GM21423 (cell line): ENCODE results near the gene NUMA1.

Experiments
- ATAC-seq: cut with Tn5 transposase; IDR thresholded peaks from one replicate; pipeline ENCODE4 v1.9.1; 2021; ENCODE audit warnings: mild to moderate bottlenecking, moderate library complexity; ENCODE audit not compliant: unreplicated experiment

The NUMA1 gene

DNA sequence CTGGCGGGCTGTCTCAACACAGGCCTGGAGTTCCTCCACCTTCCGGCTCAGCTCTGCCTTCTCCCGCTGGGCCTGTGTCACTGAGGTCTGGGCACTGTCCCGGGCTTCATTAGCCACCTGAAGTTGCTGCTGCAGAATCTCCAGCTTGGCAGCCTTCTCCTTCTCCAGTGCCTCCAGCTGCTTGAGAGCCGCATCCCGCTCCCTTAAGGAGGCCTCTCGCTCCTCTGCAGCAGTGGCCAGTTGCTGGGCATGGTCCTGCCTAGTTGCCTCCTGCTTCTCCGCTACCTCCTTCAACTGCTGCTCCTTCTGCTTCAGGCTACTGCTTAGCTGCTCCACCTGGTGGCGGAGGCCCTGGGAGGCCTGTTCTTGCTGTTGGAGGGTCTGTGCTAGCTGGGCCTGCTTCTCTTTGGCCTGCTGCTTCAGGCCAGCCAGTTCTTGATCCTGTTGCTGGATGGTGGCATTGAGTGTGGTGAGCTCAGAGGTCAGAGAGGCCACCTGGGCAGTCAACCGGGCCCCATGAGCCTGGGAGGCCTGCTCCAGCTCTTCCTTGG lies 64.8 kb downstream of the NUMA1 start:
- no peak for ATAC-seq

GRCh38 chr11:72014761-72015320 lies 65.5 kb downstream of the NUMA1 start:
- ATAC-seq = no peak

DNA sequence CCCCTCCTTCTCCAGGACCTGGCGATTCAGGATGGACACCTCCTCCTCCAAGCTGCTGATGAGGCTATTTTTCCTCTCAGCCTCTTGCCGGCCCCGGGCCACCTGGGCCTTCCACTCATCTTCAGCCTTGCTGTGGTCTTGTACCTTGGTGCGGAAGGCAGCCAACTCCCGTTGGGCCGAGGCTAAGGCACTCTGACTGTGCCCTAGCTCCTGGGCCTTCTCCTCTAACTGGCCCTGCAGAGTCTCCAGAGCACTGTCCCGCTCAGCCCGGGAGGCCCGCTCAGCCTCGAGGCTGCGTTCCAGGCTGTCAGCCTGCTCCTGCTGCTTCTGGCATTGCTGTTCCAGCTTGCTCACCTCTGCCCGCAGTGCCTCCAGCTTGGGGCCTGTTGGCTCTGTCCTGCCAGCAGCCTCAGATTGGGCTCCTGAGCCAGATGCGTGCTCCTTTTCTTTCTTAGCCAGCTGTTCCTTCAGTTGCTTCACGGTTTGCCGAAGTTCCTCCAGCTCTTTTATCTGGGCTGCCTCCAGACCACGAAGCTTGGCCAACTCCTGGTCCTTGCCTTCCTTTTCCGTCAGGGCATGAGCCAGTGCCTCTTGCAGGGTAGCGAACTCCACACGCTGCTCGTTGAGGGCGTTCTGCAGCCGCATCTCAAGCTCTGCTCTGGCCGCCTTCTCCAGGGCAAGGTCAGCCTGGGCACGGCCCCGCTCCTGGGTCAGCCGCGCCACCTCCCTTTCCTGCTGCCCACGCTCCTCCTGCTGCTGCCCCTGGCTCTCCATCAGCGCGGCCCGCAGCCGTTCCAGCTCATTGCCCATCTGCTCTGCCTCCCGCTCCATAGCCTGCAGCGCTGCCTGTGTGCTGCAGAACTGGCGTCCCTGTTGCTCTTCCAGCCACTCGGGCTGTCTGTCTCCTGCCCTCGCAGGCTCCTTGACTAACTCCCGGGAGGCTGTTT lies 66.3 kb downstream of the NUMA1 start:
- no peak for ATAC-seq

DNA sequence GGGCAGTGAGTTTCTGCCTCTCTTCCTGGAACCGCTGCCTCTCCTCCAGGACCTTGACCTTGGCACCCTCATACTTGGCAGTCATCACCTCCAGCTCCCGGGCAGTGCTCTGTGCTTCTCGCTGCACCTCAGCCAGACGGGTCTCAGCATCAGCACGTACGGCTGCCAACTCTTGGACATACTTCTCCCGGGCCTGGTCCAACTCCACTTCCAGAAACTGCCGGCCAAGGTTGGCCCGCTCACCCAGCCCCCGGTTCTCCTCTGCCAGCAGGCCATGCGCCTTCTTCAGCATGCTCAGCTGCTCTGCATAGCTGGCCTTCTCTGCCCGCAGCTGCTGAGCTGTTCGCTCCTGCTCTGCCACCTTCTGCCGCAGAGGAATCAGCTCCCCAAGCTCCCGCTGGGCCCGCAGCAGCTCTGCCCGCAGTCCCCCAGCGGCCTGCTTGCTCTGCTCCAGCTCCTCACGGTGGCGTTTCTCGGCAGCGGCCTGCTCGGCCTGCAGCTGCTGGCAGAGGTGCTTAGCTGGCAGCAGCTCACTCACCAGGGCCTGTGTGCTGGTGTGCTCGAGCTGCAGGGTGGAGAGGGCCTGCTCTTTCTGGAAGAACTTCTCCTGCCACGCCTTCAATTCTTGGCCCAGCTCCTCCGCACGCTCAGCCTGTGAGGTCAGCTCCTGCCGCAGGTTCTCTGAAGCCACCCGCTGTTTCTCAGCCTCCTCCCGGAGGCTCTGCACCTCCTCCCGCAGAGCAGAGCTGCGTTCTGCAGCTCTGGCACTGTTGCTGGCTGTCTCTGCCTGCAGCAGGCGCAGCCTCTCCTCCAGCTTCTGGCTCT lies 67.2 kb downstream of the NUMA1 start:
- ATAC-seq = no peak

- ATAC-seq = no peak
Observed at GRCh38 chr11:72012091-72012630, 68.2 kb downstream of the NUMA1 start.

GRCh38 chr11:72010529-72011233 lies 69.7 kb downstream of the NUMA1 start:
- no peak for ATAC-seq

DNA sequence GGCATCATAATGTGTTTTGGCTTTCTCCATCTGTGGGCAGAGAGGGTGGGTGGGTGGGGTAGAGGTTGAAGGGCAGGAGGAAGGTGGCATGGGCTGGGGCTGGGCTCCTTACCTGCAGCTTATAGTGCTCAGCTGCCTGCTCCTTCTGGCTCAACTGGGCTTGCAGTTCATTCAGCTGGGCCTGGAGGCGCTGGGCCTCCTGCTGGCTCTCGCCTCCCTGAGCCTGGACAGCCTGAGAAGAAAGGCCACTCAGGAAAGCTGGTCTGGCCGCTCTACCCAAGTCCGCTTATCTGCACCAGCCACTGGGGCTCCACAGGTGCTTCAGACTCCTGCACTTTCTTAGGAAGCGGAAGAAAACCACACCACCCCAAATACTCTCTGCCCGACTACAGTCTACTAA lies 71.2 kb downstream of the NUMA1 start:
- ATAC-seq = no peak

DNA sequence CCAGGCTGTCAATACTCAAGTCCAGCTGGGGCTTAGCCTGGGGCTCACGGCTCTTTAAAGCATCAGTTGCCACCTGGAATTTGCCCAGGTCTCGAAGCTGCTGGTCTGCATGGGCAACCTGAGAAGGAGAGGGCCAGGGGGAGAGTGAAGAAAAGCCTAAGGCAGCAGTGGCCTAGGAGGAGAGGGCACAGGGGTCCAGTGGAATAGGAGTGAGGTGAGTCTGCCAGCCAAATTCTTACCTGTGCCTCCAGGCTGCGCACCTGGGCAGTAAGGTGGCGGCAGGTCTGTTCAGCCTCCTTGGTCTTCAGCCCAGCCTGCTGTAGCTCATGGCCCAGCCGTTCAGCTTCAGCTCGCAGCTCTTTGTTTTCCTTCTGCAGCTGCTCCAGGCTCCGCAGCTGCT lies 71.6 kb downstream of the NUMA1 start:
- ATAC-seq = no peak

DNA sequence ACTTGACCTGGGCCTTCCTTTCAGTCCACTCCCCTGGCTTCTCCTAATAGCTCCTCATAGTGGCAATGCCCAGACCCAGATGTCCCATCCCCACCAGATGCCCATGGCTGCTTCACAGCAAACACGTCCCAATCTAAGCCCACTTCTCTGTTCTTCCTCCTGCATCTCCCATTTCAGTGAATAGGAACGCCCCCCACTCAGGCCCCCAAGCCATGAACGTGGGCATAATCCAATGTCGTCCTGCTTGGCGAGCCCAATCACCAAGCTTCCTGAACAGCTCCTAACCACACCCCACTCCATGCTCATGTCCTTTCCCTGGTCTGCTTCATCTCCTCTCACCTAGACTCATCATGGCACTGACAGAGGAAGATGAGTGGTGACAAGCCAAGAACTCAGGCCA lies 72.8 kb downstream of the NUMA1 start:
- no peak for ATAC-seq

DNA sequence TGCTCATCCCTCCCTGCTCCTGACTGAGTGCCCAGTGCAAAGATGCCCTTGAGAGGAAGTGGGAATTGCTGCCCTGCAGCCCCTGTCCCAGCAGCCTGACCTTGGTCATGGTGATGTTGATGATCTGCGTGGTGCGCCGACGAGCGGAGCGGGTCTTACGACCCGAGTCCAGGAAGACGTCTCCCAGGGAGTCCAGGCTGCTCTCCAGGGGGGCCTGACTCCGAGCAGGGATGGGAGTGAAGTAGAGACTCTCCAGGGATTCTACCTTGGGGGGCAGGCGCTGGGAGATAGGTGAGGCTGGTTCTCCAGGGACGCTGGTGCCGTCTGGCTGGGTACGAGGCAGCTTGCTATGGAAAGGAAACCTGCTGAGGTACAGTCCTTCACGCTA lies 73.3 kb downstream of the NUMA1 start:
- ATAC-seq = no peak

DNA sequence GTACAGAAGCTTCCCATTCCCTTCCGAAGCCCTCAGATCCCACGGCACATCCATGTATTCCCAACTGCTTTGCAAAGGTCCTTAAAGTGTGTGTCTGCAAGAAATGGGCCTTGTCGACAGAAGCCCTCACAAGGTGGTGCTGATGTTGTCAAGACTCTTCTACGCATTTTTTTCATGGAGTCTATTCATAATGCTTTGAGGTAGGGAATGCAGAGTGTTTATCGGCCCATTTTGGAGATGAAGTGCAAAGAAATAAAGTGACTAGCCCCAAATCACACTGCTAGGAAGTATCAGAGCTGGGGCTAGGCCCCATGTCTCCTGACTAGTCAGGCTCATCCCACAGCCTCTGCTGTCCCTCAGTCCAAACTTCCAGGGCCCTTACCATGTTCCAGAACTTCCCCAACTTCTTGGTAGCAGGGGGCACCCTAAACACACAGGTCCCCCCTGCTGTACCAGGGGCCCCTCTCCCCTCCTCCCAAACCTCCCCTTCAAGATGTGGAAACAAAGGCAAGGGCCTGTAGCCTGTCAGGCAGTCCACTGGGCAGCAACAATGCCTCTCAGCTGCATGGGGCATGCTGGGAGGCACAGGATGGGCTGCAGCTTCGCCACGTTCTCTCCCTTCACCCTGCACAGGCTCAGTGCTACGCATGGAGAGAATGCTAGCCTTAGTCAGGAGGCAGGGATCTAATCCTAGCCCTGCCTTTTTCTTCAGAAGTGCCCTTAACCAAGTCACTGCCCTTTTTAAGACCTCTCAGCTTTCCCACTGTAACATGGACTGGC lies 73.8 kb downstream of the NUMA1 start:
- ATAC-seq = no peak

DNA sequence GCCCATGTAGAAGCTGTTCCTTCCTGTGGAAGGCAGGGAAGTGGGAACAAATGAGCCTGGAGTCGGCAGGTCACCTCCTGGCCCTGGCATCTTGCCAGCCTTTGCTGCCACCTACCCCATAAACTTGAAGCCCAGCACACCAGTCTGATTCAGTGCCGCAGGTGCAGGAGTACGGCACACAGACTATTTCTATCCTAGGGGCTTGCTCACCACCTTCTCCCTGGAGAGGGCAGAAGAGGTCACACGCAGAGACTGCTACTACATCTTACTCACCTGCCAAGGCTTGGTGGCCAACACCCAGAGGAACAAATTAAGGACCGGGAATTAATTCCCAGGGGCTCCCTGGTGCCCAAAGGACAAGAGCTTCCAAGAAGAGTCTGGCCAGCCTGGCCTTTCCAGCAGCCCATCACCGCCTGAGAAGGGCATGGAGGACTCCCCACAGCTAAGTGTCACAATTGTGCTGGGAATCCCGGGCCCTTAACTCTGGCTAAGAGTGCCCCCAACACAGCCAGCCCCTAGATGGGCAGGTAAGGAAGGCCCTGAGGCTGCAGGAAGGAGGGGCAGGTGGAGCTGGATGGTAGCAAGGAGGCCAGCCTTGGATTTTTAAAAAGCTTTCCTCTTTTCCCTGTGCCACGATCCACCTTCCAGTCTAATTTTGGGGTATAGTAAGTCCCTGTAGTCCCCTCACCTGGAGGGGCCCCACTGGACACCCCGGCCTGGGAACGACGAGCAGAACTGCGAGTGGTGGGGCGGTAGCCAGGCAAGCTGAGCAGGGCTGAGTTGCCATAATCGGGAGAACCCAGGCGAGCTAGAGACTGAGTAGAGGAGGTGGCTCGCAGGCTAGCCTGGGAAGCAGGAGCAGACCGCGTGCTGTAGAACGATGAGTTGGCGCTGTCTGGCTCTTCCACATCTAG lies 74.7 kb downstream of the NUMA1 start:
- ATAC-seq = no peak

- no peak for ATAC-seq
Observed at GRCh38 chr11:72004515-72005346, 75.6 kb downstream of the NUMA1 start.

GRCh38 chr11:72003776-72004171 lies 76.6 kb downstream of the NUMA1 start:
- ATAC-seq = no peak

GRCh38 chr11:72002841-72003775 lies 77.2 kb downstream of the NUMA1 start:
- ATAC-seq = no peak

DNA sequence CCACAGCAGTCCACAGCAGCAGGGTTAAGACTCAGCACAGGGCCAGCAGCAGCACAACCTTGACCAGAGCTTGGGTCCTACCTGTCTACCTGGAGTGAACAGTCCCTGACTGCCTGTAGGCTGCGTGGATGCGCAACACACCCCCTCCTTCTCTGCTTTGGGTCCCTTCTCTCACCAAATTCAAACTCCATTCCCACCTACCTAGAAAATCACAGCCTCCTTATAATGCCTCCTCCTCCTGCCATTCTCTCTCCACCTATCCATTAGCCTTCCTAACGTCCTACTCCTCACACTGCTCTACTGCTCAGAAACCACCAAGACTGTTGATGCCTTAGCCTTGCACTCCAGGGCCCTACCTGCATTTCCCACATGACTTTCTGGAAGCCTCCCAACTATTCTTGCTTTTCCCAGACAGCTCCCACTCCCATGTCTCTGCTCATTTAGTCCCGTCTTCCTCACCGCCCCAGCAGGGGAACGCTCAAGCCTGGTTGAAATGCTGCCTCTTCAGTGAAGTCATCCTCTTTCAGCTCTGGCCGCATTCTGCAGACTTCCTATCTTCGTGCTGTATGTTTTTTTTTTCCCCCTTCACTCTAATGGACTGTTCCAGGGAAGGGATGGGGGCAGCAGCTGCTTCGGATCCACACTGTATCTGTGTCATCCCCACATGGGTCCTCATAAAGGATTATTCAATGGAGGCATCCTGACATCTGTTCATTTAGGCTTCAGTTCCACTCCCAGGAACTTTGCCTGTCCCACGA lies 78.3 kb downstream of the NUMA1 start:
- no peak for ATAC-seq
